OCI-LY1 (cell line): Measurements from ENCODE around the gene SEL1L3.

ENCODE experiments used
- CTCF ChIP-seq: fragments of 200-600 bp; sonication (generic), shearing (Covaris generic); IDR thresholded peaks from 2 replicates; pipeline ENCODE4 v1.5.1; 2017; ENCODE audit warnings: mild to moderate bottlenecking, antibody characterized with exemption, low read length, moderate library complexity, mixed read lengths
- EZH2 ChIP-seq: fragments of 200-600 bp; sonication (generic), shearing (Covaris generic); IDR thresholded peaks from 2 replicates; pipeline ENCODE4 v1.8.0; 2017; ENCODE audit warnings: borderline replicate concordance, mixed run types, mild to moderate bottlenecking, antibody characterized with exemption, low read length, moderate library complexity, mixed read lengths

- TF ChIP-seq CTCF: no peak
- TF ChIP-seq EZH2: no peak
Observed at GRCh38 chr4:25776795-25777194, 86.0 kb downstream of the SEL1L3 start.
